ENCODE results near the gene RBM14. TPM values are rescaled to one million over a fixed set of nuclear protein-coding genes. Genes with fewer than 3 reads are reported as not detected.

RBM14 gene
- total RNA-seq, 3 donors from 2014 or later, result 42.6 to 55.0 (median 54.6) TPM

DNA sequence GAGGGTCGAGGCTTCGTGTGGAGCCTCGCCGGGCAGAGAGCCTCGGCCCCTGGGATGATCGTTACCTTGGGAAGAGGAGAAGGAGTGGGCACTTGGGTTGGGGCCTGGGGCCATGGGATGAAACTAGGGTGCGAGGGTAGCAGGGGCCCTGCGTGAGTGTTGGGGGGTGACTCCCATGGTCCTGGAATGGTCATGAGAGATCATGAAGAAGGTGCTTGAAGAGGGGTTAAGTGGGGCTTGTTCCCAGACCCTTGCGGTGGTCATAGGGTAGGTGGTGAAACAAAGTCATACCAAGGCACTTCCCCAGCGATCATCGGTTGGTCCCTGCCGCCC lies 23.2 kb upstream of the RBM14 start:
- no peak for DNase-seq (ENCODE audit: low spot score in 2 of 2)
- intact Hi-C loops (cut with DNase I; ENCODE audit: low total_unique reads), result no loop called here
- peaks cover 0 to 4% of the 10 kb centered on the region in 2 donors for H3K4me1 ChIP-seq
- H3K4me3 ChIP-seq, result peak overlapping the region; percentile 69 to 77 (median 72)
- H3K36me3 ChIP-seq, result no peaks in the 10 kb centered on the region
- no peaks in the 10 kb centered on the region for H3K9me3 ChIP-seq
- TF ChIP-seq, protein P1, sequence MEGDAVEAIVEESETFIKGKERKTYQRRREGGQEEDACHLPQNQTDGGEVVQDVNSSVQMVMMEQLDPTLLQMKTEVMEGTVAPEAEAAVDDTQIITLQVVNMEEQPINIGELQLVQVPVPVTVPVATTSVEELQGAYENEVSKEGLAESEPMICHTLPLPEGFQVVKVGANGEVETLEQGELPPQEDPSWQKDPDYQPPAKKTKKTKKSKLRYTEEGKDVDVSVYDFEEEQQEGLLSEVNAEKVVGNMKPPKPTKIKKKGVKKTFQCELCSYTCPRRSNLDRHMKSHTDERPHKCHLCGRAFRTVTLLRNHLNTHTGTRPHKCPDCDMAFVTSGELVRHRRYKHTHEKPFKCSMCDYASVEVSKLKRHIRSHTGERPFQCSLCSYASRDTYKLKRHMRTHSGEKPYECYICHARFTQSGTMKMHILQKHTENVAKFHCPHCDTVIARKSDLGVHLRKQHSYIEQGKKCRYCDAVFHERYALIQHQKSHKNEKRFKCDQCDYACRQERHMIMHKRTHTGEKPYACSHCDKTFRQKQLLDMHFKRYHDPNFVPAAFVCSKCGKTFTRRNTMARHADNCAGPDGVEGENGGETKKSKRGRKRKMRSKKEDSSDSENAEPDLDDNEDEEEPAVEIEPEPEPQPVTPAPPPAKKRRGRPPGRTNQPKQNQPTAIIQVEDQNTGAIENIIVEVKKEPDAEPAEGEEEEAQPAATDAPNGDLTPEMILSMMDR (IDR thresholded peaks at IDR 0.05), result no peak
- TF ChIP-seq POLR2A (IDR thresholded peaks at IDR 0.05), result no peak
- no peak for TF ChIP-seq POLR2AphosphoS5 (IDR thresholded peaks at IDR 0.05)
- no peaks in the 10 kb centered on the region for H3K27me3 ChIP-seq
- peak overlapping the region; percentile 88 to 94 for H3K27ac ChIP-seq

GRCh38 chr11:66593650-66594049 lies 22.8 kb upstream of the RBM14 start:
- intact Hi-C loops (cut with DNase I; ENCODE audit: low total_unique reads), result no loop called here
- peak overlapping the region; percentile 88 to 94 for H3K27ac ChIP-seq
- H3K27me3 ChIP-seq, result no peaks in the 10 kb centered on the region

DNA sequence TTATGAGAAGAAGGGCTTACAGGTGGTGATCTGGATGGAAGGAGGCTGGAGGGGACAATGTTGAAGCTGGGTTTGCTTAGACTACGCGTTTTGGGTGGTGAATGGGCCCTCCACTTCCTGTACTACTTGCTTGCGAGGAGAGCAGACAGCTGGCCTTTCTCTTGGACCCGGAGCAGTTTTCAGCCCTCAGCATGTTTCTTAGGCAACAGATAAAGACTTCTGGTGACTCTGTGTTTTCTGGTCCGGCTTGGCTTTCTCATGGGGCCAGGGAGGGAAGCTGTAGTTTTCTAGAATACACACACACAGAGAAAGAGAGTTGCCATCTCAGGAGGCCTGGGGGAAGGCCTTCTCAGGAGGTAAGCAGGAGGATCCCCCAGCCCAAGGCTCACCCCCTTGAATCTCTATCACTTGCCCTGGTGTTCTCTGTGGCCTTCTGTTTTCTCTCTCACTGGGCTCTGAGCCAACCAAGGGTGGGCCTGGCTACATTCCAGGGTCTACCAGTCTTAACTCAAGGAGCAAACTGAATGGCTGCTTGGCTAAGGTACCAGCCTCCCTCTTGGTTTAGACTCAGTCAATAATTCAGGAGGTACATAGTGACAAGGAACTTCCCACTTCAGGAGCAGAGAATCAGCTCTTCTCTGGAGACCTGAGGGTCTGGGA lies 21.1 kb upstream of the RBM14 start:
- no peak for TF ChIP-seq POLR2AphosphoS5 (IDR thresholded peaks at IDR 0.05)
- TF ChIP-seq, protein P1 (IDR thresholded peaks at IDR 0.05), result no peak
- TF ChIP-seq POLR2A (IDR thresholded peaks at IDR 0.05), result no peak
- Histone ChIP-seq H3K27me3 (no peaks in the 10 kb centered on the region), H3K27ac (no peak overlapping the region), H3K36me3 (no peaks in the 10 kb centered on the region), H3K9me3 (no peaks in the 10 kb centered on the region), H3K4me3 (no peak overlapping the region), H3K4me1 (peaks cover 0 to 4% of the 10 kb centered on the region in 2 donors)
- no peak for DNase-seq (ENCODE audit: low spot score in 2 of 2)
- intact Hi-C loops (cut with DNase I; ENCODE audit: low total_unique reads), result no loop called here

More at GRCh38 chr11:66593650-66594049, 22.8 kb upstream of the RBM14 start:
- Histone ChIP-seq H3K4me3 (peak overlapping the region; percentile 69 to 77 (median 72)), H3K9me3 (no peaks in the 10 kb centered on the region), H3K4me1 (peaks cover 0 to 4% of the 10 kb centered on the region in 2 donors), H3K36me3 (no peaks in the 10 kb centered on the region)
- DNase-seq (ENCODE audit: low spot score in 2 of 2), result no peak
- TF ChIP-seq POLR2A (IDR thresholded peaks at IDR 0.05) (no peak), POLR2AphosphoS5 (IDR thresholded peaks at IDR 0.05) (no peak)
- TF ChIP-seq, protein P1 (IDR thresholded peaks at IDR 0.05), result no peak

DNA sequence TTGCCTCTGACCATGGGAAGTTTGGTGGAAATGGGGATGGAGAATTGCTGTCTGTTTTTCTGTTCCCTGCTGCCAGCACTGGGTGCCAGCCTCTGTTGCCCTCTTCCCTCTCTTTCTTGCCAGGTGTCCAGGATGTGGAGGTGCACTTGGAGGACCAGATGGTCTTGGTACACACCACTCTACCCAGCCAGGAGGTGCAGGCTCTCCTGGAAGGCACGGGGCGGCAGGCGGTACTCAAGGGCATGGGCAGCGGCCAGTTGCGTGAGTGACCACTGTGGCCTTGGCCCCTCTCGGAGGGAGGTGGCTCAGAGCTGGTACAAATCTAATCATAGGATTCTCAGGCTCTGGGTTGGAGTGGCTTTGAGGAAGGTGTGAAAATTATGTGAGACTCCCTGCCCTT lies 17.4 kb upstream of the RBM14 start:
- no peaks in the 10 kb centered on the region for H3K9me3 ChIP-seq
- no peaks in the 10 kb centered on the region for H3K4me1 ChIP-seq
- DNase-seq (ENCODE audit: low spot score in 2 of 2), result no peak
- no peak overlapping the region for H3K4me3 ChIP-seq
- no peaks in the 10 kb centered on the region for H3K27me3 ChIP-seq
- intact Hi-C loops (cut with DNase I; ENCODE audit: low total_unique reads), result no loop called here
- H3K36me3 ChIP-seq, result no peaks in the 10 kb centered on the region
- no peak overlapping the region for H3K27ac ChIP-seq
- TF ChIP-seq POLR2AphosphoS5 (IDR thresholded peaks at IDR 0.05), result no peak
- TF ChIP-seq POLR2A (IDR thresholded peaks at IDR 0.05), result no peak
- TF ChIP-seq, protein P1 (IDR thresholded peaks at IDR 0.05), result no peak

DNA sequence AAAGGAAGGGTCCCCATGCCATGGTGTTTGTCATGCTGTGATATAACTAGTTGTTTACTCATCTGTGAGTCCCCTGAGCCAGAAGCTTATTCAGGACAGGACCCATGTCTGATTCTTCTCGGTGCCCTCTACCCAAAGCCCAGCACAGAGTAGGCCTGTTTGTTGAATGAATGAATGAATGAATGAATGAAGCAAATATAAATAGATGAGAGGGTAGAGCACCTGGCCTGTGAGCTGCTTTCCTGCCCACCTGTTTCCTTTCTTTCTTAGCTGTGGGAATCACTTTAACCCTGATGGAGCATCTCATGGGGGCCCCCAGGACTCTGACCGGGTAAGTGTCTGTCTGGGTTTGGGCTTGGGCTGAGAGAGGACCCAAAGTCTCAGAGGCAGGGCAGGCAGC lies 16.2 kb upstream of the RBM14 start:
- no peak for DNase-seq (ENCODE audit: low spot score in 2 of 2)
- intact Hi-C loops (cut with DNase I; ENCODE audit: low total_unique reads), result no loop called here
- TF ChIP-seq POLR2A (IDR thresholded peaks at IDR 0.05) (no peak), POLR2AphosphoS5 (IDR thresholded peaks at IDR 0.05) (no peak)
- TF ChIP-seq, protein P1 (IDR thresholded peaks at IDR 0.05), result no peak
- Histone ChIP-seq H3K4me3 (no peak overlapping the region), H3K27ac (peak overlapping the region in 1 of 2 donors; percentile 10), H3K36me3 (no peaks in the 10 kb centered on the region), H3K27me3 (no peaks in the 10 kb centered on the region), H3K4me1 (no peaks in the 10 kb centered on the region), H3K9me3 (no peaks in the 10 kb centered on the region)

Measured in breast epithelium (tissue), 4 donors.